Measurements from ENCODE around the gene ARL4D. TPM values are rescaled to one million over a fixed set of nuclear protein-coding genes. Genes with fewer than 3 reads are reported as not detected.

Gene ARL4D
- total and polyA plus RNA-seq, 2 of the 4 experiments (the other 2 are of a cell fraction), result 12.5 to 30.7 TPM

GRCh38 chr17:43437756-43438155 lies 39.0 kb downstream of the ARL4D start:
- H4K5ac ChIP-seq (ENCODE audit: low read depth, low read length), result no peak overlapping the region
- no peak for ATAC-seq (ENCODE audit: low read depth)
- H3K9me1 ChIP-seq (ENCODE audit: insufficient read depth, low read length), result 0 out of 2 replicates have a peak, but pooled peaks cover under 1% of the 10 kb centered on the region
- H3K9ac ChIP-seq (ENCODE audit: low read depth, low read length), result no peak overlapping the region
- no peaks in the 10 kb centered on the region for H3K36me3 ChIP-seq (ENCODE audit: control insufficient read depth, insufficient read depth, low read length)
- peaks cover 2% of the 10 kb centered on the region; the same call in 1 of the 2 replicates for H3K4me1 ChIP-seq (ENCODE audit: control insufficient read depth, insufficient read depth, low read length)
- H4K91ac ChIP-seq (ENCODE audit: insufficient read depth, low read depth, low read length), result no peak overlapping the region
- H3K4me2 ChIP-seq (ENCODE audit: low read depth, low read length), result no peak overlapping the region
- no peak for DNase-seq
- in situ Hi-C loops (cut with MboI; ENCODE audit: low sequenced_read_pairs), result no loop called here
- no peaks in the 10 kb centered on the region for H3K79me1 ChIP-seq (ENCODE audit: low read depth in 1 of 2, low read length in 2 of 2)
- ChIA-PET CTCF (no interaction called here), POLR2A (ENCODE audit: unreplicated experiment) (no interaction called here)
- H2BK15ac ChIP-seq (ENCODE audit: low read depth, low read length), result no peak overlapping the region
- no peak overlapping the region for H3K4ac ChIP-seq (ENCODE audit: low read depth, low read length)
- no TSS peak for BruUV-seq (replicated peaks)
- no peak overlapping the region for H4K8ac ChIP-seq (ENCODE audit: low read depth in 2 of 2, low read length in 2 of 2)
- dilution Hi-C loops (cut with HindIII; ENCODE audit: low sequenced_read_pairs, unreplicated experiment), result no loop called here
- H2AK9ac ChIP-seq (replicated peaks; ENCODE audit: low read depth, low read length, poor library complexity), result no peak overlapping the region
- no peaks in the 10 kb centered on the region for H3K9me3 ChIP-seq (ENCODE audit: control insufficient read depth, insufficient read depth, low read length)
- H3K4me3 ChIP-seq (ENCODE audit: insufficient read depth, low read depth, low read length), result no peak overlapping the region
- H3K14ac ChIP-seq (replicated peaks; ENCODE audit: low read depth, low read length), result no peak overlapping the region
- intact Hi-C loops (cut with micrococcal nuclease), result no loop called here
- no peak overlapping the region for H2AK5ac ChIP-seq (ENCODE audit: low read depth, low read length)
- H2AFZ ChIP-seq (replicated peaks; ENCODE audit: low read length, poor library complexity), result no peak overlapping the region
- no peak overlapping the region for H2BK20ac ChIP-seq (ENCODE audit: low read depth, low read length)
- H2BK5ac ChIP-seq (ENCODE audit: low read depth, low read length, poor library complexity, severe bottlenecking), result no peak overlapping the region
- no peak overlapping the region for H3K18ac ChIP-seq (ENCODE audit: low read depth, low read length)
- TF ChIP-seq POLR2A (IDR thresholded peaks at IDR 0.05; ENCODE audit: low read depth, low read length), result no peak
- TF ChIP-seq USF2 (IDR thresholded peaks at IDR 0.05; ENCODE audit: low read depth, low read length), result no peak
- no peak for TF ChIP-seq SMC3 (IDR thresholded peaks at IDR 0.05; ENCODE audit: low read depth, low read length)
- TF ChIP-seq CHD1 (IDR thresholded peaks at IDR 0.05; ENCODE audit: low read depth, low read length), result no peak
- TF ChIP-seq RAD21 (IDR thresholded peaks at IDR 0.05; ENCODE audit: low read length), result no peak
- no peak for TF ChIP-seq FOS (IDR thresholded peaks at IDR 0.05; ENCODE audit: low read depth, low read length)
- TF ChIP-seq MAFK (IDR thresholded peaks at IDR 0.05; ENCODE audit: low read depth, low read length), result no peak
- TF ChIP-seq CEBPB (IDR thresholded peaks at IDR 0.05; ENCODE audit: low read depth, low read length), result no peak
- no peak for TF ChIP-seq MXI1 (IDR thresholded peaks at IDR 0.05; ENCODE audit: borderline replicate concordance, low read depth, low read length)
- no peak overlapping the region for H3K56ac ChIP-seq (ENCODE audit: extremely low read depth, insufficient read depth, low read length)
- H4K20me1 ChIP-seq (ENCODE audit: insufficient read depth, low read length), result no peaks in the 10 kb centered on the region
- H3K27ac ChIP-seq (ENCODE audit: insufficient read depth, low read length), result no peak overlapping the region
- no CpG with 5 or more reads among the region's 1 CpG for WGBS, 2 experiments (ENCODE audit: extremely low coverage in 2 of 2, insufficient read length in 1 of 2)
- no peak overlapping the region for H2BK120ac ChIP-seq (ENCODE audit: low read depth, low read length)
- H3K27me3 ChIP-seq (ENCODE audit: control insufficient read depth, insufficient read depth, low read length), result no peaks in the 10 kb centered on the region
- H3K23ac ChIP-seq (ENCODE audit: low read depth, low read length), result no peak overlapping the region
